GM21381 (cell line): ENCODE data around the gene COL23A1.
"Not testable (repeated sequence)": the region's sequence is repeated elsewhere in the genome, so short reads cannot be mapped to it uniquely, and the experiment has no call there.

Experiments
- ATAC-seq: cut with Tn5 transposase; IDR thresholded peaks from one replicate; pipeline ENCODE4 v1.9.1; 2021; ENCODE audit warnings: mild to moderate bottlenecking, moderate library complexity; ENCODE audit not compliant: unreplicated experiment

Gene COL23A1

GRCh38 chr5:178312880-178313282 lies 277.3 kb downstream of the COL23A1 start:
- no peak for ATAC-seq

GRCh38 chr5:178310130-178310865 lies 279.9 kb downstream of the COL23A1 start:
- no peak for ATAC-seq

GRCh38 chr5:178309271-178310013 lies 280.8 kb downstream of the COL23A1 start:
- ATAC-seq: no peak

- ATAC-seq: no peak
Observed at GRCh38 chr5:178308541-178309092, 281.6 kb downstream of the COL23A1 start.

GRCh38 chr5:178307267-178308045 lies 282.7 kb downstream of the COL23A1 start:
- ATAC-seq: no peak

GRCh38 chr5:178306430-178307225 lies 283.6 kb downstream of the COL23A1 start:
- no peak for ATAC-seq

GRCh38 chr5:178305801-178306200 lies 284.4 kb downstream of the COL23A1 start:
- no peak for ATAC-seq

GRCh38 chr5:178304761-178305645 lies 285.2 kb downstream of the COL23A1 start:
- ATAC-seq: no peak

GRCh38 chr5:178304016-178304415 lies 286.2 kb downstream of the COL23A1 start:
- no peak for ATAC-seq

- ATAC-seq: not testable (repeated sequence)
Observed at GRCh38 chr5:178302321-178302720, 287.9 kb downstream of the COL23A1 start.

- ATAC-seq: no peak
Observed at GRCh38 chr5:178301641-178302040, 288.6 kb downstream of the COL23A1 start.

GRCh38 chr5:178298283-178298807 lies 291.8 kb downstream of the COL23A1 start:
- no peak for ATAC-seq

GRCh38 chr5:178297751-178298150 lies 292.4 kb downstream of the COL23A1 start:
- no peak for ATAC-seq

- ATAC-seq: no peak
Observed at GRCh38 chr5:178296066-178296465, 294.1 kb downstream of the COL23A1 start.

- no peak for ATAC-seq
Observed at GRCh38 chr5:178295589-178295988, 294.6 kb downstream of the COL23A1 start.

- ATAC-seq: no peak
Observed at GRCh38 chr5:178293815-178294214, 296.4 kb downstream of the COL23A1 start.

- no peak for ATAC-seq
Observed at GRCh38 chr5:178293400-178293799, 296.8 kb downstream of the COL23A1 start.

- ATAC-seq: no peak
Observed at GRCh38 chr5:178292826-178293205, 297.4 kb downstream of the COL23A1 start.
